ENCODE measurements around the gene C1orf216. TPM values are rescaled to one million over a fixed set of nuclear protein-coding genes. Genes with fewer than 3 reads are reported as not detected.
"Not testable (repeated sequence)": the region's sequence is repeated elsewhere in the genome, so short reads cannot be mapped to it uniquely, and the experiment has no call there.

The C1orf216 gene
- total RNA-seq, 1 donor, result 25.3 TPM

DNA sequence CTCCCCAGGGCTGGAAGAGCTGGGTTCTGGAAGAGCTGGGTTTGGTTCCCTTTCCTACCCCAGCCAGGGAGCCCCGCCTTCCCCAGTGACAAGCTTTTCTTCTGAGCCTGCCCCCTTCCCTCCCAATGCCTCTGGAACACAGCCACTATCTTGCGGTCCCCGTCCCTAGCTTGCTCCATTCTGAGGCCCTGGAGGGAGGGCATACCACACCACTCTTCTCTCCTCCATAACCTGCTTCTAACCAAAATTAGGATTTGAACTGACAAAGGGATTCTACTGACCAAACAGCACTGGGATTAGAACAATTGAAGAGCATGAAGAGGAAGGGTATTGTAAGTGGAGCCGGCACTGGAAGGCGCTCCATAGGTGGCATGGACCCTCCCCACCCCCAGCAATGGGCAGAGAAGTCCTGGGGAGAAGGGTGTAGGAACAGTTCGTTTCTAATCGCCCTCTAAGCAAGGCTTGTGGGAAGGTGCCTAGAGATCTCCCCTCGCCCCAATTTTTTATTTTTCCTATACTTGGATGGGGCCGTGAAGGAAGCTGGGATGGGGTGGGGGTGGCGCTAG lies 690 bp downstream of the C1orf216 start:
- Histone ChIP-seq H3K4me1 (ENCODE audit: insufficient read depth, low read length) (peaks cover 19% of the 10 kb centered on the region), H3K4me2 (ENCODE audit: insufficient read depth, low read length) (peak overlapping the region; percentile 94), H3K27ac (ENCODE audit: low read depth, low read length) (peak overlapping the region; percentile 76), H2AFZ (ENCODE audit: low read length) (peak overlapping the region; percentile 99), H3K36me3 (ENCODE audit: insufficient read depth, low read length) (peaks cover 21% of the 10 kb centered on the region), H3K9me3 (ENCODE audit: low read depth, low read length) (no peaks in the 10 kb centered on the region), H3K4me3 (ENCODE audit: insufficient read depth, low read length) (peak overlapping the region; percentile 94), H3K79me2 (ENCODE audit: insufficient read depth, low read length) (peaks cover 53% of the 10 kb centered on the region), H4K20me1 (ENCODE audit: insufficient read depth, low read length) (peaks cover 42% of the 10 kb centered on the region), H3K27me3 (ENCODE audit: insufficient read depth, low read length) (no peaks in the 10 kb centered on the region)
- DNase-seq (ENCODE audit: insufficient read length, low spot score, missing footprints), result peak; percentile 95
- TF ChIP-seq, protein P1, sequence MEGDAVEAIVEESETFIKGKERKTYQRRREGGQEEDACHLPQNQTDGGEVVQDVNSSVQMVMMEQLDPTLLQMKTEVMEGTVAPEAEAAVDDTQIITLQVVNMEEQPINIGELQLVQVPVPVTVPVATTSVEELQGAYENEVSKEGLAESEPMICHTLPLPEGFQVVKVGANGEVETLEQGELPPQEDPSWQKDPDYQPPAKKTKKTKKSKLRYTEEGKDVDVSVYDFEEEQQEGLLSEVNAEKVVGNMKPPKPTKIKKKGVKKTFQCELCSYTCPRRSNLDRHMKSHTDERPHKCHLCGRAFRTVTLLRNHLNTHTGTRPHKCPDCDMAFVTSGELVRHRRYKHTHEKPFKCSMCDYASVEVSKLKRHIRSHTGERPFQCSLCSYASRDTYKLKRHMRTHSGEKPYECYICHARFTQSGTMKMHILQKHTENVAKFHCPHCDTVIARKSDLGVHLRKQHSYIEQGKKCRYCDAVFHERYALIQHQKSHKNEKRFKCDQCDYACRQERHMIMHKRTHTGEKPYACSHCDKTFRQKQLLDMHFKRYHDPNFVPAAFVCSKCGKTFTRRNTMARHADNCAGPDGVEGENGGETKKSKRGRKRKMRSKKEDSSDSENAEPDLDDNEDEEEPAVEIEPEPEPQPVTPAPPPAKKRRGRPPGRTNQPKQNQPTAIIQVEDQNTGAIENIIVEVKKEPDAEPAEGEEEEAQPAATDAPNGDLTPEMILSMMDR (IDR thresholded peaks at IDR 0.05; ENCODE audit: extremely low read depth, low read depth, low read length), result no peak

DNA sequence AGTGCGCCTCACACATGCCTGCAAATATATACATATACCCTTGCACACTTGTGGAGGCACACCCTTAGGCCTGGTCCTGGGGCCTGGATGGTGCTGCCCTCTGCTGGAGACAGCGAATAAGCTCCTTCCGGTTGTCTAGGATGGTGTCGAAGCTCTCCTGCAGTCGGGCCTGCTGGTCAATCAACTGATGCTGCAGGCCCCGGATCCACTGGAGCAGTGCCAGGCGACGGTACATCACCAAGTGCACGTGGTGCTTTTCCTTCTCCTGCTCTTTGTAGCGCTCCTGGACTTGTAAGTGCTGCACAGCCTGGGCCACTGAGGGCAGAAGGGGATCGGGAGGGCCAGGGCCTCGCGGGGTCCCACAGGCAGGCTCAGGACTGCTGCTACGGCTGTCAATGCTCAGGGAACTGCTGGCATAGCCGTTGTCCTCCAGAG lies 3.1 kb downstream of the C1orf216 start:
- H2AFZ ChIP-seq (ENCODE audit: low read length), result no peak overlapping the region
- H3K4me3 ChIP-seq (ENCODE audit: insufficient read depth, low read length), result no peak overlapping the region
- peaks cover 19% of the 10 kb centered on the region for H3K4me1 ChIP-seq (ENCODE audit: insufficient read depth, low read length)
- no peaks in the 10 kb centered on the region for H3K9me3 ChIP-seq (ENCODE audit: low read depth, low read length)
- peaks cover 46% of the 10 kb centered on the region for H4K20me1 ChIP-seq (ENCODE audit: insufficient read depth, low read length)
- peaks cover 54% of the 10 kb centered on the region for H3K79me2 ChIP-seq (ENCODE audit: insufficient read depth, low read length)
- peak; percentile 98 for DNase-seq (ENCODE audit: insufficient read length, low spot score, missing footprints)
- peaks cover 21% of the 10 kb centered on the region for H3K36me3 ChIP-seq (ENCODE audit: insufficient read depth, low read length)
- peak overlapping the region; percentile 54 for H3K4me2 ChIP-seq (ENCODE audit: insufficient read depth, low read length)
- H3K27me3 ChIP-seq (ENCODE audit: insufficient read depth, low read length), result no peaks in the 10 kb centered on the region
- H3K27ac ChIP-seq (ENCODE audit: low read depth, low read length), result no peak overlapping the region
- TF ChIP-seq, protein P1 (IDR thresholded peaks at IDR 0.05; ENCODE audit: extremely low read depth, low read depth, low read length), result peak; percentile 94

DNA sequence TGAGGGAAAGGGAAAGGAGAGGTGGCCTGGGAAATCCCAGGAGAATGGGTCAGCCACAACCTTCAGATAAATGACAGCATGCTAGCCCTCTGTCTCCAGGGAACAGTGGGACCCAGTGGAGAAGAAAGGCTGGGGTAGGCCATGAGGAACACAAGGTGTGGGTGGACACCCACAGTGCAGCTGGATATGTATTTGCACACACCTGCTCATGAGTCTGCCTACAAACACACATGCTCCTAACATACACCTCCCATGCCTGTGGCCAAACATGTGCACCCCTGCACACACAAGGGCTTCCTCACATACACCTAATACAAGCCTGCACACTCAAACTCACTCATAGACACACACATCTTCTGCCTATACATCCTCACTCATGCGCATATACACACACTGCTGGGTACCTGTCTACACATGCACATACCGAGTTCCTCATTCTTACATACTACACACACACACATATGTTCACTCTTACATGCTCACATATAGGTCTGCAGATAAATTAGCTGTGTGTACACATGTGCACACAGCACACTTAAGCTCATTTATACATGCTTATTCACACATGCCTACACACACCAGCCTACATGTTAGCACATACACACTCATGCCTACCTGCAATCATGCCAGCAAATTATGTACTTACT lies 3.6 kb downstream of the C1orf216 start:
- Histone ChIP-seq H3K27me3 (ENCODE audit: insufficient read depth, low read length) (no peaks in the 10 kb centered on the region), H3K4me1 (ENCODE audit: insufficient read depth, low read length) (peaks cover 19% of the 10 kb centered on the region), H3K27ac (ENCODE audit: low read depth, low read length) (no peak overlapping the region), H3K36me3 (ENCODE audit: insufficient read depth, low read length) (peaks cover 21% of the 10 kb centered on the region), H3K9me3 (ENCODE audit: low read depth, low read length) (no peaks in the 10 kb centered on the region), H3K4me3 (ENCODE audit: insufficient read depth, low read length) (no peak overlapping the region), H3K4me2 (ENCODE audit: insufficient read depth, low read length) (peak overlapping the region; percentile 54), H3K79me2 (ENCODE audit: insufficient read depth, low read length) (peaks cover 54% of the 10 kb centered on the region), H4K20me1 (ENCODE audit: insufficient read depth, low read length) (peaks cover 46% of the 10 kb centered on the region), H2AFZ (ENCODE audit: low read length) (no peak overlapping the region)
- TF ChIP-seq, protein P1 (IDR thresholded peaks at IDR 0.05; ENCODE audit: extremely low read depth, low read depth, low read length), result no peak
- no peak for DNase-seq (ENCODE audit: insufficient read length, low spot score, missing footprints)

DNA sequence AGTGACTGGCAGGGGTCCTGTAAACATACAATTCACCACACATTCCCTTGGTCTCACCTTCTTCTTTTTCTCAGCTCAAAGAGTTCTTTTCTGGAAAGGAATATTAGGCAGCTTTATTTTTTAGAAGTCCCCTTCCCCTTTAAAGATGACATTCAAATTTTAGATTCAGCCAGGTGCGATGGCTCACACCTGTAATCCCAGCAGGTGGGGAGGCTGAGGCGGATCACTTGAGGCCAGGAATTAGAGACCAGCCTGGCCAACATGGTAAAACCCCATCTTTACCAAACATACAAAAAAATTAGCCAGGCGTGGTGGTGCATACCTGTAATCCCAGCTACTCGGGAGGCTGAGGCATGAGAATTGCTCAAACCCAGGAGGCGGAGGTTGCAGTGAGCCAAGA lies 7.6 kb downstream of the C1orf216 start:
- H3K36me3 ChIP-seq (ENCODE audit: insufficient read depth, low read length), result peaks cover 21% of the 10 kb centered on the region
- H3K4me2 ChIP-seq (ENCODE audit: insufficient read depth, low read length), result not testable (repeated sequence)

More for the DNA sequence above, 7.6 kb downstream of the C1orf216 start:
- H3K4me3 ChIP-seq (ENCODE audit: insufficient read depth, low read length); H3K27ac ChIP-seq (ENCODE audit: low read depth, low read length); H3K9me3 ChIP-seq (ENCODE audit: low read depth, low read length); H2AFZ ChIP-seq (ENCODE audit: low read length); DNase-seq (ENCODE audit: insufficient read length, low spot score, missing footprints); H3K27me3 ChIP-seq (ENCODE audit: insufficient read depth, low read length); H3K4me1 ChIP-seq (ENCODE audit: insufficient read depth, low read length): not testable (repeated sequence)
- peaks cover 35% of the 10 kb centered on the region for H4K20me1 ChIP-seq (ENCODE audit: insufficient read depth, low read length)
- peaks cover 32% of the 10 kb centered on the region for H3K79me2 ChIP-seq (ENCODE audit: insufficient read depth, low read length)

Data from osteoblast (primary cell).